Kidney (tissue), 14 donors: ENCODE data around the gene ECE2. TPM values are rescaled to one million over a fixed set of nuclear protein-coding genes. Genes with fewer than 3 reads are reported as not detected.

Experiments used
- DNase-seq, 5 donors: peaks; one replicate each; pipeline ENCODE4 v3.0.0-alpha.2; 2013 to 2020
- FAIRE-seq: peaks from 2 replicates; lab custom pipeline; 2012; peaks lifted over from hg19 to GRCh38; lab: Jason Lieb, UNC
- H3K27ac ChIP-seq, 2 donors: one replicate each; pipeline ENCODE4 v1.7.0; 2013; ENCODE audit warnings: low read depth in 2 of 2, low read length in 2 of 2, inconsistent platforms in 1 of 2
- H3K27me3 ChIP-seq: one replicate; pipeline ENCODE4 v1.7.1; 2013; ENCODE audit warnings: low read length, inconsistent platforms; ENCODE audit not compliant: control insufficient read depth, insufficient read depth
- H3K36me3 ChIP-seq, 3 donors: one replicate each; pipeline versions ENCODE4 v1.7.0 to v1.7.1; 2013; ENCODE audit warnings: low read length in 3 of 3, control low read depth in 1 of 3, inconsistent platforms in 1 of 3; ENCODE audit not compliant: insufficient read depth in 3 of 3, control insufficient read depth in 2 of 3
- H3K4me1 ChIP-seq, 3 donors: one replicate each; pipeline versions ENCODE4 v1.7.0 to v1.7.1; 2013; ENCODE audit warnings: low read length in 3 of 3, inconsistent platforms in 1 of 3, low read depth in 1 of 3; ENCODE audit not compliant: control insufficient read depth in 2 of 3, insufficient read depth in 2 of 3
- H3K4me3 ChIP-seq, 3 donors: one replicate each; pipeline versions ENCODE4 v1.7.0 to v1.8.1; 2013; ENCODE audit warnings: low read length in 3 of 3, control low read depth in 1 of 3, inconsistent platforms in 1 of 3
- H3K9ac ChIP-seq, 3 donors: one replicate each; pipeline versions ENCODE4 v1.7.0 to v1.7.1; 2013; ENCODE audit warnings: low read length in 3 of 3, control low read depth in 1 of 3, inconsistent platforms in 1 of 3
- H3K9me3 ChIP-seq, 3 donors: one replicate each; pipeline versions ENCODE4 v1.7.0 to v1.7.1; 2013; ENCODE audit warnings: low read length in 3 of 3, control low read depth in 1 of 3, inconsistent platforms in 1 of 3; ENCODE audit not compliant: control insufficient read depth in 2 of 3, insufficient read depth in 1 of 3
- CTCF ChIP-seq: IDR thresholded peaks from 3 replicates; pipeline ENCODE4 v1.5.1; 2012; ENCODE audit warnings: mild to moderate bottlenecking, moderate library complexity, borderline replicate concordance; ENCODE audit not compliant: insufficient read depth; ENCODE audit errors: extremely low read depth
- intact Hi-C: fragments of 100-400 bp; cut with DNase I; formaldehyde crosslinking; loops from one replicate; pipeline ENCODE4 v1.11.1; 2022
- polyA plus RNA-seq: library from polyadenylated mRNA; stranded (reverse); fragments of 350-450 nt; fragmentation: Illumina TruSeq; extraction: RNeasy Lipid Tissue Mini Kit (QIAGEN cat#74804); gene quantifications from one replicate; pipeline ENCODE4 v1.2.3, GENCODE V29; 2014; ENCODE audit warnings: low read depth, low replicate concordance; ENCODE audit not compliant: insufficient read depth
- total RNA-seq: library from RNA; stranded (reverse); fragmentation: NEBNext Ultra II Directional; extraction: Animal tissue kit (Norgen Biotek cat#: 25700); gene quantifications from one replicate; pipeline ENCODE4 v1.2.1, GENCODE V29; 2021
- donor health status: control.
- donor health status: control.
- donor health status: control.
- donor health status: control.
- donor health status: control.
- donor health status: DM: yes; HTN: yes; CAD: no.
- donor health status: Normal renal cell carcinoma (clear cell type).

The ECE2 gene
- total and polyA plus RNA-seq, 2 donors from 2014 or later: not detected

DNA sequence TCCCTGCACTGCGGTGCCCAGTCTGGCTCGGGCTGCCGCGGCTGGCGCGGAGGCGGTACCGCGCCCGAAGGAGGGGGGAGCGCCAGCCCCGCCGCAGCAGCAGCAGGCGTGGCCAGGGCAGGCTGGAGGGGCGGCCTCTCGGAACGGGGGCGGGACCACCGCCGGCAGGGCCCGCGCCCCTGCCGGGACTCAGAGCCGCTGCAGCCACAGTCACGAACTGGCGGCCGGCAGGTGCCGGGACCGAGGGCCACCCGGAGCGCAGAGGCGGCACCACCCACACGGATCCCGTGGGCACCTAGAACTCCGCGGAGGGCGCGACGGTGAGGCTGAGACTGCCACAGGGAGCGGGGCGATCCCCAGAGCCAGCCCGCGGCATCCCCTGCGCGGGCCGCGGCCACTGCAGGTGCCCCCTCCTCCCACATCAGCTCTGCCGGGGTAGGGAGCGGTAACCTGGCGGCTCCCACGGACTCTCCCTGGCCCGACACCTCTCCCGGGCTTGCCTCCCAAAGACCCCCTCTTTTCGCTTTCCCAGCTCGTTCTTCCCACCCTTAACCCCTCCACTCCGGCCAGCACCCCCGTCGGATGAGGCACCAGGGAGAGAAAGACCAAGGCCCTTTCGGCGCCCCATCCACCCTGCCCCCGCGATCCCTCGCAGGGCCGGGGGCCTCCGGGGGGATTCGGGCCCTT lies 46.3 kb upstream of the ECE2 start, which contains the start of gene VWA5B2:
Gene VWA5B2, plus strand, starts transcription at position 192 of the 687 bp plus-strand sequence. CDS start 944 bp downstream, outside the sequence.
- Histone ChIP-seq H3K9ac (no peak within 1 kb of the TSS), H3K9me3 (no peaks in the 10 kb centered on the region)
- FAIRE-seq: no peak

GRCh38 chr3:184230081-184230602 lies 45.7 kb upstream of the ECE2 start:
- no peak for FAIRE-seq
- TF ChIP-seq CTCF: no peak
- peak overlapping the region in 1 of 3 donors; percentile 54 for H3K4me3 ChIP-seq
- H3K9ac ChIP-seq: no peak overlapping the region
- H3K9me3 ChIP-seq: no peaks in the 10 kb centered on the region
- intact Hi-C loops: no loop called here
- peaks cover 0 to 14% (median 0%) of the 10 kb centered on the region in 3 donors for H3K4me1 ChIP-seq
- H3K27ac ChIP-seq: no peak overlapping the region
- H3K36me3 ChIP-seq: no peaks in the 10 kb centered on the region
- peak in 3 of 5 donors; percentile 40 to 72 (median 63) for DNase-seq
- peaks cover 21% of the 10 kb centered on the region for H3K27me3 ChIP-seq

More for the DNA sequence above, 46.3 kb upstream of the ECE2 start, which contains the start of gene VWA5B2:
- intact Hi-C loops: no loop called here
- H3K27ac ChIP-seq: no peak within 1 kb of the TSS
- peaks cover 21% of the 10 kb centered on the region for H3K27me3 ChIP-seq
- H3K36me3 ChIP-seq: no peaks in the 10 kb centered on the region
- peaks cover 0 to 14% (median 0%) of the 10 kb centered on the region in 3 donors for H3K4me1 ChIP-seq
- peak within 1 kb of the TSS; percentile 20 to 54 (median 38) for H3K4me3 ChIP-seq
- no peak for TF ChIP-seq CTCF
- DNase-seq: peak; percentile 75 to 88 (median 82)

DNA sequence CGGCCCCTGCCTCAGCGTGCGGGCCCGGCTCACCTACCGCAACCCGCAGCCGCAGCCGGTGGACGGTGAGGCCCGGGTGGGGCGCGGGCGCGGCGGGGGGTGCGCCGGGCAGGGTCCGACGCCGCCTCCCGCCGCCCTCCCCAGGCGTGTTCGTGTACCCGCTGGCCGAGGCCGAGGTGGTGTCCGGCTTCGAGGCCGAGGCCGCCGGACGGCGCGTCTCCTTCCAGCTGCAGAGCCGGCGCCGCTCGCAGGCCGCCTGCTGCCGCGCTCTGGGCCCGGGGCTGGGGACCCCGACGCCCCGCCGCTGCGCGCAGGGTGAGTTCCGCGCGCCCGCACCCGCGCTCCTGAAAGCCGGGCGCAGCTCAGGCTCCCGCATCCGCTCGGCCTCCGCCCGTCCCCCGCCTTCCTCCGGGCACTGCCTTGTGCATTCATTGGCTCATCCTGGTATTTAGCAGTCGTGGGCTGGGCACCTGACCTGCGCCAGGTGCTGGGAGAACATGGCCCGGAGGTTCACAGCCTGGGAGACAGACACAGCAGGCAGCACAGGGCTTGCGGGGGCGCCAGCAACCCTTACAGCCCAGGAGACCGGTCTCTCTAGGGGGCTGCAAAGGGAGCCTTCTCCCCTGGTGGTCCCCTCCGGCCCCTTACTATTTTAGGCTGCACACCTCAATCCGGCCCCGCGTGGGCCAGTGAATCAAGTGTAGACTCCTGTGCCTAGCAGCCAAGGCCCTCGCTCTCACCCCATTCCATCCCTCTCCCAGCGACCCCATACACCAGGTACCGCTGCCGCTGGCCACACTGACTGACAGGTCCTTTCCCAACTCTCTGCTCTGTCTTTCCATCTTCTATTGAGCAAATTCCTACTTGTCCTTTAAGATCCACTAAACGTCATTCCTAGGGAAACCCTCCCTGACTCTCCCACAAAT lies 45.0 kb upstream of the ECE2 start:
- Histone ChIP-seq H3K9me3 (no peaks in the 10 kb centered on the region), H3K27me3 (peaks cover 21% of the 10 kb centered on the region), H3K36me3 (no peaks in the 10 kb centered on the region), H3K4me3 (no peak overlapping the region), H3K4me1 (peaks cover 0 to 14% (median 0%) of the 10 kb centered on the region in 3 donors), H3K9ac (no peak overlapping the region), H3K27ac (no peak overlapping the region)
- peak in 2 of 5 donors; percentile 37 to 72 for DNase-seq
- no peak for FAIRE-seq
- intact Hi-C loops: no loop called here
- no peak for TF ChIP-seq CTCF
